Ovary (tissue), 9 donors: ENCODE data around the gene CFAP43. TPM values are rescaled to one million over a fixed set of nuclear protein-coding genes. Genes with fewer than 3 reads are reported as not detected.

Experiments used
- DNase-seq, 5 donors: peaks; one replicate each; pipeline ENCODE4 v3.0.0-alpha.2; 2019 to 2020
- H3K27ac ChIP-seq, 2 donors: fragments of 200-600 bp; one replicate each; pipeline versions ENCODE4 v1.5.1 to v1.8.0; 2019 to 2022
- H3K27me3 ChIP-seq: fragments of 200-600 bp; one replicate; pipeline ENCODE4 v1.8.0; 2022
- H3K36me3 ChIP-seq: fragments of 200-600 bp; sonication (generic); one replicate; pipeline ENCODE4 v1.5.1; 2019
- H3K4me1 ChIP-seq: one replicate; pipeline ENCODE4 v1.8.1; 2013; ENCODE audit warnings: mild to moderate bottlenecking, moderate library complexity; ENCODE audit not compliant: insufficient read depth
- H3K4me3 ChIP-seq: fragments of 200-600 bp; sonication (generic); one replicate; pipeline ENCODE4 v1.5.1; 2017
- H3K9me3 ChIP-seq, 2 donors: fragments of 200-600 bp in 1 of 2; sonication (generic) in 1 of 2; one replicate each; pipeline versions ENCODE4 v1.5.1 to v1.8.1; 2013 to 2019; ENCODE audit warnings: mild to moderate bottlenecking in 1 of 2, moderate library complexity in 1 of 2
- CTCF ChIP-seq, 3 donors: fragments of 450-650 bp in 2 of 3; fragments of 200-600 bp in 1 of 3; IDR thresholded peaks; one replicate each; pipeline versions ENCODE4 v1.5.1 to v1.8.0; 2016 to 2022; ENCODE audit warnings: antibody characterized with exemption in 3 of 3, mild to moderate bottlenecking in 1 of 3
- EP300 ChIP-seq: sonication (generic); formaldehyde crosslinking; IDR thresholded peaks from one replicate; pipeline ENCODE4 v1.6.1; 2017; ENCODE audit warnings: antibody characterized with exemption
- POLR2A ChIP-seq: fragments of 450-650 bp; IDR thresholded peaks from one replicate; pipeline ENCODE4 v1.6.1; 2017; ENCODE audit warnings: antibody characterized with exemption, mild to moderate bottlenecking, moderate library complexity
- WGBS, 3 donors: extraction: QIAGEN DNeasy Blood & Tissue Kit in 1 of 3; methylation state at CpG; one replicate each; pipeline versions ENCODE4 v1.1.5 to v1.1.7; 2013 to 2017; 5-methylcytosine and 5-hydroxymethylcytosine counted together
- intact Hi-C, 4 donors: fragments of 100-400 bp; cut with DNase I; formaldehyde crosslinking; loops; one replicate each; pipeline versions ENCODE4 v1.11.0 to v1.15.1; 2022 to 2023
- polyA plus RNA-seq, 2 donors: library from polyadenylated mRNA; stranded (reverse); fragments of 200-250 nt in 1 of 2; fragments of 350-450 nt in 1 of 2; fragmentation: Illumina TruSeq in 1 of 2; extraction: RNeasy Lipid Tissue Mini Kit (QIAGEN cat#74804) in 1 of 2; gene quantifications; one replicate each; pipeline ENCODE4 v1.2.3, GENCODE V29; 2013 to 2014
- total RNA-seq, 7 donors: library from RNA; depleted of rRNA in 2 of 7; stranded (reverse); fragments of >200 nt in 2 of 7; fragmentation: NEBNext Ultra II Directional in 3 of 7; extraction: Animal tissue kit (Norgen Biotek cat#: 25700) in 3 of 7; gene quantifications; one replicate each; pipeline versions ENCODE4 v1.1.0 to v1.2.4, GENCODE V29; 2016 to 2023
- donor health status: DM: no; HTN: no; CAD: no; lungs with moderate emphysema.
- donor health status: DM: no; HTN: no; CAD: no.
- donor health status: Bipolar disorder and iron deficiency.
- donor health status: DM: yes; HTN: yes; CAD: no.
- donor health status: DM: no; HTN: no; CAD: no.
- donor health status: DM: yes; HTN: yes; CAD: no.

Gene CFAP43
- total and polyA plus RNA-seq, 9 donors, result 1.1 to 58.6 (median 2.6) TPM

GRCh38 chr10:104255311-104255981 is 23.3 kb upstream of the CFAP43 start:
- peak overlapping the region; percentile 93 for H3K4me3 ChIP-seq
- WGBS, 3 donors, result 0 to 1% (median 1%) methylated on average over 12 of the region's 12 CpGs
- H3K27me3 ChIP-seq, result no peaks in the 10 kb centered on the region
- peak overlapping the region; percentile 77 to 99 for H3K27ac ChIP-seq
- intact Hi-C loops, result no loop called here
- H3K9me3 ChIP-seq, result no peaks in the 10 kb centered on the region
- peaks cover 4% of the 10 kb centered on the region for H3K4me1 ChIP-seq
- no peaks in the 10 kb centered on the region for H3K36me3 ChIP-seq
- TF ChIP-seq CTCF (IDR thresholded peaks at IDR 0.05), result no peak
- no peak for TF ChIP-seq POLR2A
- no peak for TF ChIP-seq EP300
- no peak for DNase-seq

DNA sequence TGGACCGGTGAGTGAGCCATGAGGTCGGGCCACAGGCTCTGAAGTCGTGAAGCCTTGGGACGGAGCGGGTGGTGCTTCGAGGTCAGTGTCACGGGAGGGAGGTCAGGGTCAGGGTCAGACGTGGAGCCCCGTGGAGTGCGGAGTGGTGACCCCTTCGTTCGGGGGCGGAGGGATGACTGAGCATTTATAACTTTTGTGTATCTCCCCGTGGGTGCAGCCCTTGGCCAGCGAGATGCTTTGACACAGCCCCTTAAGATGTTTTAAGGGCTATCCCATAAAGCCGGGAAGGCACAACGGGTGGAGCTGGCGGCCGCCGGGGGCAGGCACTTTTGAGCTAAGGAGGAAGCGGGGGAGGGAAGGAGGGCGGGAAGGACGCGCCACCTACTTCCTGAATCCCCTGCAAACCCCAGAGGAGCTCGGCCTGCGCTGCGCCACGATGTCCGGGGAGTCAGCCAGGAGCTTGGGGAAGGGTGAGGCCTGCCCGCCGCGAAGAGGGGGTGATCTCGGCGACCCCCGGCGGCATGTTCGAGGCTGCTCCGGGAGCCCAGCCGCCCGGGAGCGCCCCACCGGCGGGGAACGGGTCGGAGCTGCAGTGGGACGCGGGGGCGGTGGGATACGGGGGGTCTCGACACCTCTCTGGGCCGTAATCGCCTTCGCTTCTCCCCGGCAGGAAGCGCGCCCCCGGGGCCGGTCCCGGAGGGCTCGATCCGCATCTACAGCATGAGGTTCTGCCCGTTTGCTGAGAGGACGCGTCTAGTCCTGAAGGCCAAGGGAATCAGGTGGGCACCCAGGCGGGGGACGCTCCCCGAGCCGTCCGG is 22.5 kb upstream of the CFAP43 start, which contains the start of gene GSTO1:
Gene GSTO1, plus strand, starts transcription at position 400 of the 818 bp plus-strand sequence. Its CDS starts 37 bp downstream, at position 437.
- Histone ChIP-seq H3K4me1 (peaks cover 4% of the 10 kb centered on the region), H3K9me3 (no peaks in the 10 kb centered on the region), H3K4me3 (peak within 1 kb of the TSS; percentile 93), H3K27me3 (no peaks in the 10 kb centered on the region), H3K27ac (peak within 1 kb of the TSS; percentile 77 to 99), H3K36me3 (no peaks in the 10 kb centered on the region)
- 0 to 1% (median 0%) methylated on average over 65 to 69 of the region's 69 CpGs for WGBS, 3 donors
- peak; percentile 81 to 86 (median 83) for DNase-seq
- intact Hi-C loops, result no loop called here
- TF ChIP-seq EP300, result no peak
- peak in 2 of 3 donors; percentile 10 to 17 for TF ChIP-seq CTCF (IDR thresholded peaks at IDR 0.05)
- peak; percentile 73 for TF ChIP-seq POLR2A

GRCh38 chr10:104253606-104254410 is 21.6 kb upstream of the CFAP43 start:
- Histone ChIP-seq H3K4me1 (peaks cover 4% of the 10 kb centered on the region), H3K27ac (peak overlapping the region in 1 of 2 donors; percentile 99), H3K4me3 (peak overlapping the region; percentile 93), H3K9me3 (no peaks in the 10 kb centered on the region), H3K27me3 (no peaks in the 10 kb centered on the region), H3K36me3 (no peaks in the 10 kb centered on the region)
- intact Hi-C loops, result no loop called here
- no peak for DNase-seq
- WGBS, 3 donors, result 78 to 81% (median 78%) methylated on average over 10 of the region's 10 CpGs
- TF ChIP-seq POLR2A, result no peak
- TF ChIP-seq CTCF (IDR thresholded peaks at IDR 0.05), result no peak
- TF ChIP-seq EP300, result no peak

DNA sequence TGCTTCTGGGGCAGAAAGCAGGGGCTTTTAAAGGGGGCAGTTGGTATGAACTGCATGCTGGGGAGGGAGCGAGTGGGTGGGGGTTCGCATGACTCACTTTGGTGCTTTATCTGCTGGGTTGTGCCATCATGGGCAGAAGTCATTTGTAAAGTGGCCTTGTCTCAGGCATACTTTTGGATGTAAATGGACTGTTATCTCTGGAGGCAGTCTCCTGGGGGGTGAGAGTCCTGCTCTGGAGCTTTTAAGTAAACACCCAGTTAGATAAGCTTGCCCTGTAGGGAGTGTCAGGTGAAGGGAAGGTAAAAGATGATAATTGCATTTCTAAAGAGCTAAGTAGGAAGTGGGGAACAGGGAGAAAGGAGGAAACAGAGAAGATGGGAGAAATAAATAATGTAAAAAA is 20.9 kb upstream of the CFAP43 start:
- Histone ChIP-seq H3K36me3 (no peaks in the 10 kb centered on the region), H3K4me3 (no peak overlapping the region), H3K27ac (no peak overlapping the region), H3K27me3 (no peaks in the 10 kb centered on the region), H3K4me1 (peaks cover 4% of the 10 kb centered on the region), H3K9me3 (no peaks in the 10 kb centered on the region)
- TF ChIP-seq CTCF (IDR thresholded peaks at IDR 0.05), result no peak
- no peak for DNase-seq
- WGBS, 3 donors, result 84 to 96% (median 94%) methylated on average over 2 of the region's 2 CpGs
- intact Hi-C loops, result no loop called here
